ENCODE data around the gene LCE2B.
"Not testable (repeated sequence)": the region's sequence is repeated elsewhere in the genome, so short reads cannot be mapped to it uniquely, and the experiment has no call there.

LCE2B gene

DNA sequence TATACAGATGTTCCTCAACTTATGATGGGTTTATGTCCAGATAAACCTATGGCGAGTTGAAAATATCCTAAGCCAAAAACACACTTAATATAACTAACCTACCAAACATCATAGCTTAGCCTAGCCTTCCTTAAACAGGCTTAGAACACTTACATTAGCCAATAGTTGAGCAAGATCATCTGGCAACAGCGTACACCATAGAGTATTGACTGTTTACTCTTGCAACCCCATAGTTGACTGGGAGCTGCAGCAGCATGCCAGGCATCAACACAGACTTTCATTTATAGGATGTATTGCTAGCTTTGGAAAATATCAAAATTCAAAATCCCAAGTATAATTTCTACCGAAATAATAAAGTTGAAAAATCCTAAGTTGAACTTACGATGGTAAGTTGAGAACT, 28.2 kb upstream of the LCE2B start:
- H3K4me3 ChIP-seq (ENCODE audit: low read depth, low read length) = no peak overlapping the region
- DNase-seq (ENCODE audit: low read depth, low spot score) = no peak
- in situ Hi-C loops (cut with HindIII; ENCODE audit: low sequenced_read_pairs) = no loop called here
- TF ChIP-seq, protein P1, sequence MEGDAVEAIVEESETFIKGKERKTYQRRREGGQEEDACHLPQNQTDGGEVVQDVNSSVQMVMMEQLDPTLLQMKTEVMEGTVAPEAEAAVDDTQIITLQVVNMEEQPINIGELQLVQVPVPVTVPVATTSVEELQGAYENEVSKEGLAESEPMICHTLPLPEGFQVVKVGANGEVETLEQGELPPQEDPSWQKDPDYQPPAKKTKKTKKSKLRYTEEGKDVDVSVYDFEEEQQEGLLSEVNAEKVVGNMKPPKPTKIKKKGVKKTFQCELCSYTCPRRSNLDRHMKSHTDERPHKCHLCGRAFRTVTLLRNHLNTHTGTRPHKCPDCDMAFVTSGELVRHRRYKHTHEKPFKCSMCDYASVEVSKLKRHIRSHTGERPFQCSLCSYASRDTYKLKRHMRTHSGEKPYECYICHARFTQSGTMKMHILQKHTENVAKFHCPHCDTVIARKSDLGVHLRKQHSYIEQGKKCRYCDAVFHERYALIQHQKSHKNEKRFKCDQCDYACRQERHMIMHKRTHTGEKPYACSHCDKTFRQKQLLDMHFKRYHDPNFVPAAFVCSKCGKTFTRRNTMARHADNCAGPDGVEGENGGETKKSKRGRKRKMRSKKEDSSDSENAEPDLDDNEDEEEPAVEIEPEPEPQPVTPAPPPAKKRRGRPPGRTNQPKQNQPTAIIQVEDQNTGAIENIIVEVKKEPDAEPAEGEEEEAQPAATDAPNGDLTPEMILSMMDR (IDR thresholded peaks at IDR 0.05; ENCODE audit: low read depth, low read length) = no peak

DNA sequence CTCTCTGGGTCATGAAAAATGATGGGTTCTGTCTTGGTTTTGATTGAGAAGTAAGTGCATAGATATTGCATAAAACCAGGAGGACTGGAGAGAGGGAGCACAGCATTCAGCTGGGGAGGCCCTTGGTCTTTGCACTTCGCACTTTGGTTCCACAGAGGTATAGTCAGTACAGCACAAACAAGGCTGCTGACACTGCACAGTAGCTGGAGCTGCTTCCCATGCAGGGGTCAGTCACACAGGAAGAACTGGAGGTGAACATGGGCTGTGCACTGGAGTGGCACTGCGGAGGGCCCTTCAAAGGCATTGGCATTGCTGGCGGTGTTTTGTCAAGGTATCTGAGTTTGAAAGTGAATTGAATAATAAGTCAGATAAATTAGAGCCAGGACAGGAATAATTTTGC, 27.3 kb upstream of the LCE2B start:
- no peak for DNase-seq (ENCODE audit: low read depth, low spot score)
- no peak overlapping the region for H3K4me3 ChIP-seq (ENCODE audit: low read depth, low read length)
- TF ChIP-seq, protein P1 (IDR thresholded peaks at IDR 0.05; ENCODE audit: low read depth, low read length) = no peak
- in situ Hi-C loops (cut with HindIII; ENCODE audit: low sequenced_read_pairs) = no loop called here

DNA sequence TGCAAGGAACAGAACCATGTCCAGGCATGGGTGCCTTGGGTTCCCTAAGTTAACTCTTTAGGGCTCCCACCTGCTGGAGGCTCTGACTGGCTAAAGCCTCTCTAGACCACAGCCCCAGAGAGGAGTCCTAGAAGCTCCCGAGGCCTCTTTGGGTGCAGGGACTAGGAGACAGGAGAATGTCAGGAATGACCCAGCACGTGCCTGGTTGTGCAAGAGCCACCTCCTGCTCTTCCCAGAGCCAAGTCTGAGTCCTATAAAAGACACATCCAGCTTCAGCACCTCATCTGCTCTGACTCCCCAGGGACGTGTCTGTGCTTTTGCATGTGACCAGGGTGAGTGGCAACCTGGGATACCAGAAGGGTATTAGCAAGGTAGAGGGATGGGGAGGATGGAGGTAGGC, 22.8 kb upstream of the LCE2B start, which contains the start of gene LCE2D:
TSS of gene LCE2D (plus strand) at position 283 of the 400 bp plus-strand sequence. CDS start 726 bp downstream, outside the sequence.
- TF ChIP-seq, protein P1 (IDR thresholded peaks at IDR 0.05; ENCODE audit: low read depth, low read length) = no peak
- DNase-seq (ENCODE audit: low read depth, low spot score) = no peak
- no peak within 1 kb of the TSS for H3K4me3 ChIP-seq (ENCODE audit: low read depth, low read length)
- in situ Hi-C loops (cut with HindIII; ENCODE audit: low sequenced_read_pairs) = no loop called here

DNA sequence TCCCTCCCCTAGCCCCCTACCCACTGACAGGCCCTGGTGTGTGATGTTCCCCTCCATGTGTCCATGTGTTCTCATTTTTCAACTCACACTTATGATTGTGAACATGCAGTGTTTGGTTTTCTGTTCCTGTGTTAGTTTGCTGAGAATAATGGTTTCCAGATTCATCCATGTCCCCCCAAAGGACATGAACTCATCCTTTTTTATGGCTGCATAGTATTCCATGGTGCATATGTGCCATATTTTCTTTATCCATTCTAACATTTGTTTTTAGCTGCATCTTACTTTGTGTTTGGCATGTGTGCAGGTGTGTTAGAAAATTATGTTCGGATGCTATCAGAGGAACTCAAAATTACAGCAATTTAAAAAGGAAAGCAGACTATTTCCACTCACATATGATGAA, 19.8 kb upstream of the LCE2B start:
- DNase-seq (ENCODE audit: low read depth, low spot score); H3K4me3 ChIP-seq (ENCODE audit: low read depth, low read length); in situ Hi-C loops (cut with HindIII; ENCODE audit: low sequenced_read_pairs): not testable (repeated sequence)

DNA sequence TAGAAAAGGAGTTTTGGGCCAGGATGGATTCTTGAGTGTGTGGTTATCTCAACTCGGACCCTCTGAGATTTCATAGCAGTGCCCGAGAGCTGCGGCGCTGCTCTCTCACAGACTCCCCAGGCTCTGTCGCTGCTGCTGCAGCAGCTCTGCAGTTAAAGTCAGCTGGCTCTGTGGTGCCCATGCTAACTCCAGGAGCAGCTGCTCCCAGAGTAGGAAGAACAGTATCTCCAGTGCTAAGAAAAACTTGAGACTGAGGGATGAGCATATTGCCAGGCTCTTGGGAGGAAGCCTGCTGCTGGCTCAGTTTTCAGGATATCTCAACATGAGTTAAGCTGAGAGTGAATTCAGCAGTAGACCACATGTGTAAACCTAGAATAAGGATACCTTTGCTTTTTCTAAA, 18.3 kb upstream of the LCE2B start:
- no peak overlapping the region for H3K4me3 ChIP-seq (ENCODE audit: low read depth, low read length)
- in situ Hi-C loops (cut with HindIII; ENCODE audit: low sequenced_read_pairs) = no loop called here
- TF ChIP-seq, protein P1 (IDR thresholded peaks at IDR 0.05; ENCODE audit: low read depth, low read length) = no peak
- DNase-seq (ENCODE audit: low read depth, low spot score) = no peak

DNA sequence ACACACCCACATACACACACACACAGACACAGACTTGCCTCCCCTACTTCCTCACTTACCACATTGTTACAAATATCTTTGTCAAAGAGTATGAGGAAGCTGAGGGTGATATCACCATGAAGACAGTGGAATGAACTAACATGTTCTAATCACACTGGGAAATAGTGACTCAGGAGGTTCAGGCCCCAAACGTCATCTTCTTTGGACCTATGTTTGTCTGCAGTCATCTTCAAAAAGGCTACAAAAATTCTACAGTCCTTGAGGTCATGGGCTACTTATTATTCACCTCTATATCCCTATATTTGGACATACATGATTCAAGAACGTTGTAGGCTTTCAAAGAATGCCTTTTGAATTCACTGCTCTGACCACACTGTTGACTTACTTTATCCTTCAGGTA, 12.9 kb upstream of the LCE2B start:
- TF ChIP-seq, protein P1 (IDR thresholded peaks at IDR 0.05; ENCODE audit: low read depth, low read length) = no peak
- in situ Hi-C loops (cut with HindIII; ENCODE audit: low sequenced_read_pairs) = no loop called here
- no peak for DNase-seq (ENCODE audit: low read depth, low spot score)
- H3K4me3 ChIP-seq (ENCODE audit: low read depth, low read length) = no peak overlapping the region

DNA sequence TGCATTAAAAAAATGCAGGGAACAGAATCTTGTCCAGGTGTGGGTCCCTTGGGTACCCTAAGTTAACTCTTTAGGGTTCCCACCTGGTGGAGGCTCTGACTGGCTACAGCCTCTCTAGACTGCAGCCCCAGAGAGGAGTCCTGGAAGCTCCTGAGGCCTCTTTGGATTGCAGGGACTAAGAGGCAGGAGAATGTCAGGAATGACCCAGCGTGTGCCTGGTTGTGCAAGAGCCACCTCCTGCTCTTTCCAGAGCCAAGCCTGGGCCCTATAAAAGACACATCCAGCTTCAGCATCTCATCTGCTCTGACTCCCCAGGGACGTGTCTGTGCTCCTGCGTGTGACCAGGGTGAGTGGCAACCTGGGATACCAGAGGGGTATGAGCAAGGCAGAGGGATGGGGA, 10.9 kb upstream of the LCE2B start, which contains the start of gene LCE2C:
TSS of gene LCE2C (plus strand) at position 297 of the 400 bp plus-strand sequence. CDS start 737 bp downstream, outside the sequence.
- H3K4me3 ChIP-seq (ENCODE audit: low read depth, low read length); DNase-seq (ENCODE audit: low read depth, low spot score); in situ Hi-C loops (cut with HindIII; ENCODE audit: low sequenced_read_pairs): not testable (repeated sequence)

DNA sequence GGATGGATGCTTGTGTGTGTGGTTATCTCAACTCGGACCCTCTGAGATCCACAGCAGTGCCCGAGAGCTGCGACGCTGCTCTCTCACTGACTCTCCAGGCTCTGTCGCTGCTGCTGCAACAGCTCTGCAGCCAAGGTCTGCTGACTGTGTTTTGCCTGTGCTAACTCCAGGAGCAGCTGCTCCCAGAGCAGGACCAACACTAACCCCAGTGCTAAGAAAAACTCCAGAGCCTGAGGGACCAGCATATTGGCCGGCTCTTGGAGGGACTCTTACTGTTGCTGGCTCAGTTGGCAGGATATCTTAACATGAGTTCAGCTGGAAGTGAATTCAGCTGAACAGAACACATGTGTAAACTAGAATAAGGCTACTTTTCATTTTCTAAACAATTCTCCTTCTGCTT, 6.5 kb upstream of the LCE2B start:
- TF ChIP-seq, protein P1 (IDR thresholded peaks at IDR 0.05; ENCODE audit: low read depth, low read length) = no peak
- DNase-seq (ENCODE audit: low read depth, low spot score) = no peak
- in situ Hi-C loops (cut with HindIII; ENCODE audit: low sequenced_read_pairs) = no loop called here
- H3K4me3 ChIP-seq (ENCODE audit: low read depth, low read length) = no peak overlapping the region
